GM13976 (cell line): Measurements from ENCODE around the gene TMEM128.
"Not testable (repeated sequence)": the region's sequence is repeated elsewhere in the genome, so short reads cannot be mapped to it uniquely, and the experiment has no call there.

Experiments
- DNase-seq: peaks from one replicate; pipeline ENCODE4 v3.0.0; 2012; ENCODE audit warnings: low spot score
- in situ Hi-C: fragments of 300-500 bp; cut with MboI; formaldehyde crosslinking; loops from one replicate; pipeline ENCODE4 v1.12.0; 2022; ENCODE audit warnings: low sequenced_read_pairs, mixed read lengths, inconsistent platforms; ENCODE audit not compliant: unreplicated experiment
- TF ChIP-seq, protein P1 (sequence below): IDR thresholded peaks from 2 replicates; pipeline ENCODE4 v1.5.1; 2012; ENCODE audit warnings: borderline replicate concordance, mild to moderate bottlenecking; ENCODE audit not compliant: insufficient read depth; ENCODE audit errors: extremely low read depth, missing control alignments, control extremely low read depth

The TMEM128 gene

DNA sequence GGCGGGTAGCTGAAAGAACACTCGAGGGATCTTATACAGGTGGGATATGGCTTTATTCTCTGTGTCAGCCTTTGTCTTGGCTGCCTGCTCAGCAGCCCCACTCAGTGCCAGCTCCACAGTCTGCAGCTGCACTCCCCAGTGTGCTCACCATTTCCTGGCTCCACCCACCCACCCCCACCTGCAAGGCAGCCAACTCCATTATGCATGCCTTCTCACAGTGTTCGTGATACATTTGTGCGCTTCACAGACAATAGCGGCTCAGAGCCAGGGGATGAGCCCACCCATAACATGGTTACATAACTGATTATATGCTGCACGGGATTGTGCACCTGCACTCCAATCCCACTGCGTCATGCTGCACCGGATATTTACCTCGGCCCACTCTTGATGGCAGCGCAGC is 8.8 kb upstream of the TMEM128 start:
- in situ Hi-C loops, result loop anchor here (10.0 kb wide), 1 partner anchor 78 kb away; no protein-coding TSS in a partner anchor
- DNase-seq, result peak; percentile 11
- TF ChIP-seq, protein P1, sequence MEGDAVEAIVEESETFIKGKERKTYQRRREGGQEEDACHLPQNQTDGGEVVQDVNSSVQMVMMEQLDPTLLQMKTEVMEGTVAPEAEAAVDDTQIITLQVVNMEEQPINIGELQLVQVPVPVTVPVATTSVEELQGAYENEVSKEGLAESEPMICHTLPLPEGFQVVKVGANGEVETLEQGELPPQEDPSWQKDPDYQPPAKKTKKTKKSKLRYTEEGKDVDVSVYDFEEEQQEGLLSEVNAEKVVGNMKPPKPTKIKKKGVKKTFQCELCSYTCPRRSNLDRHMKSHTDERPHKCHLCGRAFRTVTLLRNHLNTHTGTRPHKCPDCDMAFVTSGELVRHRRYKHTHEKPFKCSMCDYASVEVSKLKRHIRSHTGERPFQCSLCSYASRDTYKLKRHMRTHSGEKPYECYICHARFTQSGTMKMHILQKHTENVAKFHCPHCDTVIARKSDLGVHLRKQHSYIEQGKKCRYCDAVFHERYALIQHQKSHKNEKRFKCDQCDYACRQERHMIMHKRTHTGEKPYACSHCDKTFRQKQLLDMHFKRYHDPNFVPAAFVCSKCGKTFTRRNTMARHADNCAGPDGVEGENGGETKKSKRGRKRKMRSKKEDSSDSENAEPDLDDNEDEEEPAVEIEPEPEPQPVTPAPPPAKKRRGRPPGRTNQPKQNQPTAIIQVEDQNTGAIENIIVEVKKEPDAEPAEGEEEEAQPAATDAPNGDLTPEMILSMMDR, result no peak

GRCh38 chr4:4254666-4255065 is 6.6 kb upstream of the TMEM128 start:
- in situ Hi-C loops, result loop anchor here (10.0 kb wide), 1 partner anchor 80 kb away; no protein-coding TSS in a partner anchor
- no peak for DNase-seq
- TF ChIP-seq, protein P1, result no peak

DNA sequence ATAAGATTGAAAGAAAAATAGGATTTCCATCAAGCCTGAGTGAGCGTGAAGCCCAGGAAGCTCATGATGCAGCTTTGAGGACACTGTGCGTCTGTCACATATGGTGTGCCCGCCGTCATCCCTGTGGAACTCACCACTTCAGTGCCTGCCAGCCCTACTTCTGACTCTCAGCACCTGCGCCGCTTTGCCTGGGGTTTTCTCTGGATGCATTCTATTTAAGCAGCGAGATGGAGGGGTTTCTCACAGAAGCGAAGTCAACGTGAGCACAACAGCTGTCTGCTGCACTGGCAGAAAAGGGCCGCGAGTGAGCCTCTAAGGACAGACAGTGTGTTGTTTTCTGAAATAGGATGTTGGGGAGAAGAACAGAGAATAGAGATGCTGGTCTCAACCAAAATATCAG is 6.2 kb upstream of the TMEM128 start:
- in situ Hi-C loops, result loop anchor here (10.0 kb wide), 1 partner anchor 81 kb away; no protein-coding TSS in a partner anchor
- TF ChIP-seq, protein P1, result no peak

DNA sequence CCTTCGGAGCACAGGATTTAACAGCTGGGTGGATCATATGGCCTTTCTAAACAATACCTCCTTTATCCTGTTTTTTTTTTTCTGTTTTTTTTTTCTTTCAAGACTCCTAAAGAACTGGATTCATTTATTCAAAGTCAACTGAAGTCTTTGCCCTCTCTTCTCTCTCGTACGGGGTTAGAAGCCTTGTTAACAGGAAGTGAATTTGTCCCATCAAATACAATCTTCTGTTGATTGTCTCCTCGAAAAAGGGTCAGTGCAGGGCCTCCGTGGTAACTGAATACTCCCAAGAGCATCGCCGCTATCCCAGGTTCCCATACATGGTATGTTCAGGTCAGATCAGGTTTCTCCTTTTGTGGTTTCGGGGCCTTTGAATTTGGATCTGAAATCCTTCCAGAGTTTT is 1.8 kb upstream of the TMEM128 start:
- TF ChIP-seq, protein P1, result no peak
- in situ Hi-C loops, result loop anchor here (10.0 kb wide), 1 partner anchor 85 kb away; no protein-coding TSS in a partner anchor
- DNase-seq, result no peak

More for the DNA sequence above, 6.2 kb upstream of the TMEM128 start:
- no peak for DNase-seq

- in situ Hi-C loops, result not testable (repeated sequence)
These were observed 1.3 kb upstream of the TMEM128 start for GRCh38 chr4:4249342-4249741.

DNA sequence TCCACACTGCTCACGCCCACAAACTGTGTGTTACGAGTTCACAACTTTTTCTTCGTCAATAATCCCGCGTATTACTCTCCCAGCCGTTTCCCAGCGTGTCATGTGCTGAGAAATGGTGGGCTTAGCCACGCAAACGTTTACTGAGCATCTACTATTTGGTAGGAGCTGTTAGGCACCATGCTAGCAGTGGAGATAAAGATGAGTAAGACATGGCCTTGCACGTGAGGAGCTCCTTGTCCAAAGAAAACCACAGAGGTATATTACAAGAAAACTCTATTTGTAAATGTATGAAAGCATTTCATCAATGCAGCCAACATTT is 821 bp upstream of the TMEM128 start:
- in situ Hi-C loops, result no loop called here
- peak; percentile 21 for DNase-seq
- TF ChIP-seq, protein P1, result no peak

More at GRCh38 chr4:4249342-4249741, 1.3 kb upstream of the TMEM128 start:
- not testable (repeated sequence) for DNase-seq

DNA sequence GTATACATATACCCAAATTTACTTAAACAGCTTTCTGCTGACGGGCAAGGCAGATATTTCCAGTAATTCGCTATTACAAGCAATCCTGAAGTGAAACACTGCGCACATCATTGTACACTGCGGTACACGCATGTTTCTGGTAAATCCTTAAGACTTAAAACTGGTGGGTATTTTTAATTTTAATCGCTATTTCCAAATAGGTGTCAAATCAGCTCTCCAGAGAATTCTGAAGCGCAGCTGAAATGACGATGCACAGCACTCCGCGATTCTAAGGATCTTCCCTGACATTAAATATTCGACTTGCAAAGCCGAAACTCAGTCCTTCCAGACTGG is 361 bp downstream of the TMEM128 start:
- TF ChIP-seq, protein P1, result no peak
- DNase-seq, result peak; percentile 38
- in situ Hi-C loops, result no loop called here
